ENCODE data around the gene TXNL4B. TPM values are rescaled to one million over a fixed set of nuclear protein-coding genes. Genes with fewer than 3 reads are reported as not detected.

Gene TXNL4B
- total RNA-seq (2022; extraction: Qiagen RNA extraction; ENCODE audit: low read depth) = 17.0 to 24.6 TPM (median 21.0 TPM) in 5 replicates

DNA sequence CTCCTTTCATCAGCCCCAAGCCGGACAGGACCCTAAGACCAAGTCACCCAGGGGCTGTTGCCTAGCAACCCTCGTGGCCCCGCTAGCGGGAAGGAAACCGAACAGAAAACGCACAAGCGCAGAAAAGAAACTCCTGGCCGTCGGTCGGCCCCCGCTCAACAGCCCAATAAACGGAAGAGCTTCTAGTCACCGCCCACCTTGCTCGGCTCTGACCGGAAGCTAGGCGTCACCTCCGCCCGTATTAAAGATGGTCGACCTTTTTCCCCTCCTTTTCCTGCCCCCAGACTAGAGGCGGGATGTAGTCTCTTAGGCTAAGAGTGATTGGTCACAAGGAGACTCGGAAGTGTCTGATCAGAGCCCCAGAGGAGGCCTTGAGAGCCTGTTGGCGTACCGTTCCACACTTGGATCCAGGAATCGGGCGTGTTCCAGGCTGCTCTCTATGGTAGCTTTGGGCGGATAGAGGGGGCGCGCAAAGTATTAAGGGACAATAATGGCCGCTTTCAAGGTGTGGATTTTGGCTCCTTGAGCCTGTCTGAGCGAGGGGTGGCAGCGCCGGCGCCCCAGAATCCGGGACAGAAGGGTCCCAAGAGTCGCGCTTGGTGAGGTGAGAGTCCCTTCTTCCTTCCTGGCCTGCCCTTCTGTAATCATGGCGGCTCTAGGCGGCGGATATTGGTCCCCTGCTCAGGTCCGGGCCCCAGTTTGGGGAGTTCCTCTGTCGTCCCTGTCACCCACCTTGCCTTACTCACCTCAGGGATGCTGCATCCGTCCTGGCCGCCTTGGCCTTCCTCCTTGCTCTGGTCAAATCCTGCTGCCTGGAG, at the start of gene TXNL4B, which contains the start of gene DHX38:
Gene TXNL4B (minus strand): TSS at position 173 of the 818 bp plus-strand sequence. CDS start 2,871 bp downstream, outside the sequence.
Gene DHX38 (plus strand): TSS at position 400 of the 818 bp plus-strand sequence. CDS start 2,311 bp downstream, outside the sequence.

DNA sequence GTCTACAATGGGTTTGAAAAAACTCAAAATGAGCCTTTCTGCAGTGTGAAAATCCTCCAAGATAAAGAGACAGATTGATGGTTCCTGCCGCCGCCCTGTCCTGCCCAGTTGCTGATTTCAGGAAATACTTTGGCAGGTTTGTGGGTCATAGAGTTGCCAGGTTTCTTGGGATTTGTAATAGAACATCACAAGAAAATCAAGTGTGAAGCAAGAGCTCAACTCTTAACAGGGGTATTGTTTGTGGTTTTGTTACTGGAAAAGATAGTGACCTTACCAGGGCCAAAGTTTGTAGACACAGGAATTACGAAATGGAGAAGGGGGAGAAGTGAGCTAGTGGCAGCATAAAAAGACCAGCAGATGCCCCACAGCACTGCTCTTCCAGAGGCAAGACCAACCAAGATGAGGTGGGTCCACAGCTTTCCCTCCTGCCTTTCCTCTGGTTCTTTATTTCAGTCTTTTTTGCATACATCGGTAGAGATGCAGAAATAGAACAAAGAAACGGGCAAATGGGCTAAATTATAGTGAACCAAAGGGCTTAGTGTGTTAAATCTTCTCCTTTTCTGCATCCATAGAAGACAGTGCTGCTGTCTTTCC, 39.1 kb downstream of the TXNL4B start, which contains the start of gene HP:
Gene HP (plus strand): TSS at position 252 of the 594 bp plus-strand sequence. CDS start 148 bp downstream, at position 400.

Other genes with a start within 250 kb of the TXNL4B start
- gene ATXN1L, start 247.6 kb downstream of the TXNL4B start, total RNA-seq (2022; extraction: Qiagen RNA extraction; ENCODE audit: low read depth) = 12.7 to 19.1 TPM (median 17.5 TPM) in 5 replicates
- 4.0 to 4.4 TPM (median 4.1 TPM) in 5 replicates for gene ZNF821, start 209.4 kb downstream of the TXNL4B start, total RNA-seq (2022; extraction: Qiagen RNA extraction; ENCODE audit: low read depth)
- gene IST1, start 198.1 kb downstream of the TXNL4B start, total RNA-seq (2022; extraction: Qiagen RNA extraction; ENCODE audit: low read depth) = 150 to 184 TPM (median 172 TPM) in 5 replicates
- gene PKD1L3, start 93.2 kb downstream of the TXNL4B start, total RNA-seq (2022; extraction: Qiagen RNA extraction; ENCODE audit: low read depth) = not detected in 5 replicates
- gene DHODH, start 84.9 kb downstream of the TXNL4B start, total RNA-seq (2022; extraction: Qiagen RNA extraction; ENCODE audit: low read depth) = 12.4 to 16.3 TPM (median 13.8 TPM) in 5 replicates
- gene HP, start 39.1 kb downstream of the TXNL4B start, total RNA-seq (2022; extraction: Qiagen RNA extraction; ENCODE audit: low read depth) = 0.11 TPM in 1 of 5 replicates, not detected in the others
- gene HPR, start 30.4 kb downstream of the TXNL4B start, total RNA-seq (2022; extraction: Qiagen RNA extraction; ENCODE audit: low read depth) = not detected in 5 replicates
- 46.6 to 52.8 TPM (median 48.9 TPM) in 5 replicates for gene DHX38, start 227 bp upstream of the TXNL4B start, total RNA-seq (2022; extraction: Qiagen RNA extraction; ENCODE audit: low read depth)
- 0.05 to 0.37 TPM (median 0.17 TPM) in 4 of 5 replicates, not detected in the other for gene PMFBP1, start 78.5 kb upstream of the TXNL4B start, total RNA-seq (2022; extraction: Qiagen RNA extraction; ENCODE audit: low read depth)

Measured in A549 treated with GW870086 at 1 μM for 4 hours (cell line).